GM03348 (cell line): ENCODE data around the gene XCL2.
"Not testable (repeated sequence)": the region's sequence is repeated elsewhere in the genome, so short reads cannot be mapped to it uniquely, and the experiment has no call there.

Experiments
- DNase-seq: peaks from one replicate; pipeline ENCODE4 v3.0.0; 2012; ENCODE audit warnings: low spot score

Gene XCL2

GRCh38 chr1:168556647-168557046, 12.8 kb upstream of the XCL2 start:
- no peak for DNase-seq

DNA sequence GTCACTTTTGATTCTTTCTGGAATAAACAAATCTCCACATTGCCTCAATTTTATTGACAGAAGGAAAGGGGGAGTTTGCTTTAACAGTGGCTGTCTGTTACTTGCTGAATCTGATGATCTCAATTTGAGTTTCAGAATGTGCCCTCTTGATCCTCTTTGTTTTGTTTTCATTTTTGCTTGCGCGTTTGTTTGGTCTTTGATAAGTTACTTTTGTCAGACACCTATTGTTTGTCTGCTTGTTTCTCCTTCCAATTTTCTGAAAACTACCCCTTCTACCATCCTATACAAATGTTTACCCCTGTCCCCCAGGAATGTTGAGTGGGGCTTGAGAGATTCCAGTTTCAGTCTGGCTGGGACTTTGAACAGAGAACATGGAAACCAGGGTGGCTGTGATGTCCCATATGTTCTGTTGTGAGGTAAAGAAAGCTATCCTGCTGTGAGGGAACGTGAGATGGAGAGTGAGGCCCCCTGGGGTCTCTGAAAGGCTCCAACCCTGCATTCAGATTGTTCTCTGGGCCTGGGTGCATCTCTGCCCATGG, 11.8 kb upstream of the XCL2 start:
- DNase-seq, result no peak

- no peak for DNase-seq
These were observed 11.0 kb upstream of the XCL2 start for GRCh38 chr1:168554603-168555483.

- no peak for DNase-seq
These were observed 10.1 kb upstream of the XCL2 start for GRCh38 chr1:168553680-168554553.

DNA sequence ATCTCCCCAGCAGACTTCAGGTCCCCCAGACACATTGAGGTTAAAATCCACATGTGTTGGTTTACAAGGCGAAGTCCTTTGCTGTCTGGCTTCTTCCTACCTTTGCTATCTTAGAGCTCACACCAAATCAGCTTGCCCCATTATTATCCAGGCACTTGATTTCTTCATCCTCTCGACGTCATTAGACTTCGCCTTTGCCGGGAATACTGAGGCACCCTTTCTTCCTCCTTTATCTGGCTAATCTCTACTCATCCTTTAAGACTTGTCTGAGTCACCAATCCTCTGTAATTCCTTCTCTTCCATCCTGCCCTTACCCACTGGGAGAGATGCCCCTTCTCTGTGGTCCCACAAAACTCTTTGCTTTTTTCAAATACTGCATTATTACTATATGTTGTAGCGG, 9.2 kb upstream of the XCL2 start:
- no peak for DNase-seq

DNA sequence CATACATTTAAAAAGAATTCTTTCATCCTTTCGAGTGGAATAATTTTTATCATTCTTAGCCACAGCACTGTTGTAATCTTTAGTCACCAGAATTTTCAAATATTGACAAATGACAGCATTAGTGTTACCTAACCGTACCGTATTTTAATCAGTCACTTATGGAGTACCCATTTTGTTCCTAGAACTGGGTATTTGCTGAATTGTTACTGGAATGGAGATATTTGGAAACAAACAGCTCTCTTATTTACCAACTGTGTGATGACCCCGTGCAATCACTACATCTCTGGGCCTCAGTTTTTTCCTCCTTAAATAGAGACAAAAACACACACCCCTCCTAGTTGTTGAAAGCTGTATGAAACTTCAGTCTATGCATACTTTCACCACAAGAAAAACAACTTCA, 7.9 kb upstream of the XCL2 start:
- DNase-seq, result no peak

DNA sequence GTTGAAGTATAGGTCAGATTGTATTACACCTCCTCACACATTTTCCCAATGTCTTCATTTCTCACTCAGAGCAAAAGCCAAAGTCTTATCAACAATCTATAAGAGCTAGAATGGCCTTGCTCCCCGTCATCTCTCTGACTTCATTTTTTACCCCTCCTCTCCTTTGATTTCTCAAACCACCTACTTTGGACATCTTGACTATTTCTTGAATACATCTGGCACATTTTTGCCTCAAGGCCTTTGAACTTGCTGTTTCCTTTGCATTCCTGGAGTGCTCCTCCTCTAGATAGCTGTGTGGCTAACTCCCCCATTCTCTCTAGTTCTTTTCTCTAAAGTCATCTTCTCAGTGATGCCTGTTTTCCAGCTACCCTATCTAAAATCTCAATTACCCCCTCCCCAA, 7.2 kb upstream of the XCL2 start:
- DNase-seq, result peak; percentile 35

- DNase-seq, result not testable (repeated sequence)
These were observed 2.7 kb upstream of the XCL2 start for GRCh38 chr1:168546553-168546895.

DNA sequence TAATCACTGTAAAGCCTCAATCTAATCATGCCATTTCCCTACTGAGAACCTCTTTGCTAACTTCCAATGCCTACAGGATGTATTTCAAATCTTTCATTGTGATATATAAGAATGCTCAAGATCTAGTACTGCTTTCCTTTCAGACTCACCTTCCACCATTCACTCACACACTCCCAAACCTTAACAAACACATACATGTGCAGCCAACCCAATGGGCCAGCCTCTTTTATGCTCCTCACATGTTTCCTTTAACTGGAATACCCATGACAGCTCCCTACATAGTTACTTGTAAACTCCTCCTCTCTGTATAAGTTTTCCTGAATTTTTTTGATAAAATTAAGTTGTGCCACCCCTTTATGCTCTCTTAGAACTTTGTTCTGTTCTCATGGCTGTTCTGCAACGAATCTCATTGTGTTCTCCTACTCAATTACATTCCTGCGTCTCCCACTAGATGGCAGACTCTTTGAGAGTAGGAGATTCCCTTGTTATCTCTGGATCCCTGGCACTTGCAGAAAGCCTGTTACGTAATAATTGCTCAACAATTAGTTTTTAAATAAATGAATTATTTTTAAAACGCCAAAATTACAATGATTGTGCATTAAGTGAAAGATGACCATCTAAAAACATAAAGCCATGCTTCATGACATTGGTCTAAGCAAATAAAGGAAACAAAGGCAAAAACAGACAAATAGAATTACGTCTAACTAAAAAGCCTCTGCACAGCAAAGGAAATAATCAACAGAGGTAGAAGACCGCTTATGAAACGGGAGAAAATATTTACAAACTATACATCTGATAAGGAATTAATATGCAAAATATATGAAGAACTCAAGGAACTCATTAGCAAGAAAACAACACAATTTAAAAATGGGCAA, 2.1 kb upstream of the XCL2 start:
- DNase-seq, result not testable (repeated sequence)

- not testable (repeated sequence) for DNase-seq
These were observed 819 bp downstream of the XCL2 start for GRCh38 chr1:168542978-168543377.

- not testable (repeated sequence) for DNase-seq
These were observed 3.0 kb downstream of the XCL2 start for GRCh38 chr1:168540798-168541197.

DNA sequence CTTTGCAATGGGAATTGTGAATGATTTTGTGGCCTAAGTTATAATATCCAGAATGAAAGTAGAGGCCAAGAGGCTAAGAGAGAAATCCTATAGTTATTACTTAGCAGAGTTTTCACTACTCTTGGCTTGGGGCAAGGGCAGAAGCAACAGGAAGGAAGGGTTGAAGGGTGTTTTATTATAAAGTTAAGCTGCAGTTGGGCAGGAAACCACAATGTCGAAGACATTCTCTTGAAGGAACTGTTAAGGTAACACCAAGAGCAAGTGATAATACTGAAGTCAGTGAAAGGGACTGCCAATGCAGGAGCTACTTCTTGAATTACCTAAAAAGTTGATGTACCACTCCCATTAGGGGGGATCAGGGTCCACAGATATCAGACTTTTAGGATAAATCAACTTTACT, 8.3 kb downstream of the XCL2 start:
- DNase-seq, result no peak

GRCh38 chr1:168531615-168532345, 12.0 kb downstream of the XCL2 start:
- no peak for DNase-seq

- no peak for DNase-seq
These were observed 14.3 kb downstream of the XCL2 start for GRCh38 chr1:168529518-168529917.

DNA sequence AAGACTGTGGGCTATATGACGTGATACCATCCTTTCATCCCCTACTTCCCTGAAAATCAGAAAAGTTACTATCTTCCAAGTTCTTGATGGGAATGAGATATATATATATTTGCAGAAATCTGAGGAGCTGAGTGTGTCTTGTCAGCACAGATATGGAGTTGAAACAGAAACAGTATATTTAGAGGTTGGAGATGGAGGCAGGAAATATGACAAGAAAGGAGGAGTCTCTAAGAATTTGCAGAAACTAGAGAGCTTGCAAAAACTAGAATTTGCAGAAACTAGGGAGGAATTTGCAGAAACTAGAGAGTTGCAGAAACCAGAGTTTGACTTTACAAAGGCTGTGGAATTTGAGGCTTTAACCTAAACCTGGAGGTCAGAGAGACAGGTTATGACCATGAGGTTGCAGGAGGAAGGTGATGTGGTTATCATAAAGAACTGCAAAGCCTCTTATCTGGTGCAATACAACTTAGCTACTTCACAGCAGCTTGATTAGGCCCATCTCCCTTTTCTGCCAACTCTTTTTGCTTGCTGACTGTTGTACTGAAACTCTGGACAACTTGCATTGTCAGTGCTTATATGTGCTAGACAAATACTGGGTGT, 22.3 kb downstream of the XCL2 start:
- DNase-seq, result no peak

GRCh38 chr1:168520832-168521231, 23.0 kb downstream of the XCL2 start:
- DNase-seq, result no peak

GRCh38 chr1:168520052-168520751, 23.6 kb downstream of the XCL2 start:
- DNase-seq, result no peak

DNA sequence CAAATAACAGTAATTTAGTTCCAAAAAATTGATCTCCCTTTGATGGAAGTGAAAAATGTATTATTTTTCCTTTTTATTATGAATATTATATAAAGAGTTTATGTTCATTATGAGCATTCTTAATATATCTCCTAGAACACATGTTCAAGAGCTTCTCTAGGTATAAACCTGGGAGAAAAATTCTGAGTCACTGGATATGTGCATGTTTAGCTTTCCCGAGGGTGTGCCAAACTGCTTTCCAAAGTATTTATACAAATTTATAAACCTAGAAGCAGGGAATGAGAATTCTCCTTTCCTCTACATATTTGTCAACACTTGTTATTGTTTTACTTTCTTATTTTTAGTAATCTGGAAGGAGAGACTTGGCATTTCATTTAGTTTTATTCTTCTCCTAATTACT, 25.0 kb downstream of the XCL2 start:
- no peak for DNase-seq

DNA sequence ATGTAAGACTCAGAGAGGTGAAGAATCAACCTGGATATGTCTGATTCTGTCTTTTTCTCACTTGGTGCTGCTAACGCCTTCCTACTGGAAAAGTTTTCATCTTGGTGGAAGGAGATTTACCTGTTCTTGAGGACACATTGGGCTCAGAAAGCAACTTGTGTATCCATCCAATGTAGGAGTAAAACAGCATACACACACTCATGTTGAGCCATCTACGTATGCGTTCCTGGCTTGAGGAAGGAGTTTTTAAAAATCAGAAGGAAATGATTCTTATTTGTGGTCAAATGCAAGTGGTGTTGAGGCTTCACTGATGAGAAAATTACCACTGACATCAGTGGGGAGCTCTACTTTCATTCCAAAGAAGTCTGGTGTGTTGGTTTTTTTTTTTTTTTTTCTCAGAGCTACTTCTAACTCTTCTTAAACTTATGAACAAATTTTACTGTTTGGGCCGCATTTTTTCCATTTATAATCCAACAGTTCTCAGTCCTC, 25.6 kb downstream of the XCL2 start:
- DNase-seq, result no peak

- no peak for DNase-seq
These were observed 29.3 kb downstream of the XCL2 start for GRCh38 chr1:168514455-168514854.
